GM18909 (cell line): ENCODE measurements around the gene PIK3R3.

Source experiments
- ATAC-seq: cut with Tn5 transposase; IDR thresholded peaks from one replicate; pipeline ENCODE4 v1.9.1; 2021; ENCODE audit warnings: mild to moderate bottlenecking; ENCODE audit not compliant: unreplicated experiment, poor library complexity

Gene PIK3R3

GRCh38 chr1:46034601-46035516 is 97.6 kb downstream of the PIK3R3 start:
- ATAC-seq = no peak

GRCh38 chr1:46030876-46031660 is 101.4 kb downstream of the PIK3R3 start:
- no peak for ATAC-seq

GRCh38 chr1:46030074-46030870 is 102.2 kb downstream of the PIK3R3 start:
- ATAC-seq = no peak

- ATAC-seq = no peak
Observed at GRCh38 chr1:46027788-46028573, 104.4 kb downstream of the PIK3R3 start.

- no peak for ATAC-seq
Observed at GRCh38 chr1:46026531-46026930, 105.9 kb downstream of the PIK3R3 start.

- no peak for ATAC-seq
Observed at GRCh38 chr1:46021046-46021996, 111.1 kb downstream of the PIK3R3 start.

- ATAC-seq = no peak
Observed at GRCh38 chr1:46020010-46020409, 112.4 kb downstream of the PIK3R3 start.

- ATAC-seq = no peak
Observed at GRCh38 chr1:46019348-46019747, 113.1 kb downstream of the PIK3R3 start.

- no peak for ATAC-seq
Observed at GRCh38 chr1:46017876-46018503, 114.4 kb downstream of the PIK3R3 start.

GRCh38 chr1:46013581-46013980 is 118.8 kb downstream of the PIK3R3 start:
- ATAC-seq = no peak

- ATAC-seq = no peak
Observed at GRCh38 chr1:46012236-46012635, 120.2 kb downstream of the PIK3R3 start.

GRCh38 chr1:46011121-46011695 is 121.2 kb downstream of the PIK3R3 start:
- no peak for ATAC-seq

- no peak for ATAC-seq
Observed at GRCh38 chr1:46010611-46011010, 121.8 kb downstream of the PIK3R3 start.

GRCh38 chr1:46008585-46008984 is 123.8 kb downstream of the PIK3R3 start:
- ATAC-seq = no peak

GRCh38 chr1:46005594-46005993 is 126.8 kb downstream of the PIK3R3 start:
- no peak for ATAC-seq

- no peak for ATAC-seq
Observed at GRCh38 chr1:46004492-46004891, 127.9 kb downstream of the PIK3R3 start.

- no peak for ATAC-seq
Observed at GRCh38 chr1:46003315-46003714, 129.1 kb downstream of the PIK3R3 start.
